Endodermal cell (in vitro differentiated cells): ENCODE measurements around the gene SPG21. TPM values are rescaled to one million over a fixed set of nuclear protein-coding genes. Genes with fewer than 3 reads are reported as not detected.

ENCODE experiments used
- DNase-seq: peaks from one replicate; pipeline ENCODE4 v3.0.0-alpha.2; 2017
- H3K27ac ChIP-seq: 2 replicates; pipeline ENCODE4 v1.5.1; 2013; ENCODE audit warnings: mild to moderate bottlenecking, low read depth, low read length, moderate library complexity
- H3K27me3 ChIP-seq: 2 replicates; pipeline ENCODE4 v1.6.1; 2013; ENCODE audit warnings: mild to moderate bottlenecking, low read length, moderate library complexity; ENCODE audit not compliant: insufficient read depth, control insufficient read depth, poor library complexity, severe bottlenecking
- H3K36me3 ChIP-seq: 2 replicates; pipeline ENCODE4 v1.7.0; 2013; ENCODE audit warnings: mild to moderate bottlenecking, low read length, moderate library complexity; ENCODE audit not compliant: control insufficient read depth, insufficient read depth
- H3K4me1 ChIP-seq: one replicate; pipeline ENCODE4 v1.7.0; 2013; ENCODE audit warnings: low read length; ENCODE audit not compliant: control insufficient read depth, insufficient read depth
- H3K4me3 ChIP-seq: 2 replicates; pipeline ENCODE4 v1.5.1; 2013; ENCODE audit warnings: mild to moderate bottlenecking, low read length, moderate library complexity
- H3K9ac ChIP-seq: 2 replicates; pipeline ENCODE4 v1.6.1; 2013; ENCODE audit warnings: mild to moderate bottlenecking, low read length, moderate library complexity; ENCODE audit not compliant: poor library complexity, severe bottlenecking; ENCODE audit errors: extremely low read depth
- H3K9me3 ChIP-seq: 2 replicates; pipeline ENCODE4 v1.6.1; 2013; ENCODE audit warnings: mild to moderate bottlenecking, low read length, moderate library complexity; ENCODE audit not compliant: control insufficient read depth
- H3K27ac Mint-ChIP-seq: 2 replicates; pipeline ENCODE4 v1.8.0; 2020; ENCODE audit warnings: mixed read lengths
- H3K27me3 Mint-ChIP-seq: 2 replicates; pipeline ENCODE4 v1.8.0; 2021; ENCODE audit warnings: mild to moderate bottlenecking, mixed read lengths; ENCODE audit not compliant: insufficient read depth
- H3K36me3 Mint-ChIP-seq: 2 replicates; pipeline ENCODE4 v1.8.0; 2020; ENCODE audit warnings: low read depth, mixed read lengths
- H3K4me1 Mint-ChIP-seq: 2 replicates; pipeline ENCODE4 v1.8.0; 2020; ENCODE audit warnings: mixed read lengths
- H3K4me3 Mint-ChIP-seq: 2 replicates; pipeline ENCODE4 v1.8.0; 2020; ENCODE audit warnings: mild to moderate bottlenecking, moderate library complexity, mixed read lengths
- H3K9me3 Mint-ChIP-seq: 2 replicates; pipeline ENCODE4 v1.8.0; 2020; ENCODE audit warnings: mild to moderate bottlenecking, mixed read lengths
- CTCF ChIP-seq: fragments of 200-600 bp; sonication (generic); conservative IDR thresholded peaks from 2 replicates; pipeline ENCODE4 v1.5.0; 2021; ENCODE audit warnings: antibody characterized with exemption, mild to moderate bottlenecking
- WGBS, 2 experiments: methylation state at CpG; one replicate each; pipeline versions ENCODE4 v1.1.5 to v1.1.7; 2013; ENCODE audit warnings: missing lambda C conversion rate in 2 of 2, mixed read lengths in 1 of 2; ENCODE audit not compliant: insufficient coverage in 1 of 2, insufficient read length in 1 of 2; 5-methylcytosine and 5-hydroxymethylcytosine counted together
- total RNA-seq, 2 donors: library from RNA; stranded (reverse); fragmentation: NEBNext Ultra II Directional in 1 of 2; extraction: Animal tissue kit (Norgen Biotek cat#: 25700) in 1 of 2; gene quantifications; 2 replicates in 1 of 2; 3 replicates in 1 of 2; pipeline ENCODE4 v1.2.1, GENCODE V29; 2021

Gene SPG21
- total RNA-seq, 2 donors from 2014 or later = 77.0 to 96.1 TPM

GRCh38 chr15:64959128-64959527, 30.6 kb downstream of the SPG21 start:
- no peak overlapping the region for H3K27ac ChIP-seq
- TF ChIP-seq CTCF = no peak
- Mint-ChIP-seq H3K4me1 (no peaks in the 10 kb centered on the region), H3K27me3 (no peaks in the 10 kb centered on the region), H3K36me3 (peaks cover 71% of the 10 kb centered on the region), H3K9me3 (peaks cover 8% of the 10 kb centered on the region), H3K27ac (no peak overlapping the region), H3K4me3 (no peak overlapping the region)
- H3K36me3 ChIP-seq = peaks cover 83% of the 10 kb centered on the region
- no peak overlapping the region for H3K4me3 ChIP-seq
- no peaks in the 10 kb centered on the region for H3K4me1 ChIP-seq
- 98 to 99% methylated on average over 6 to 9 of the region's 9 CpGs for WGBS, 2 experiments
- DNase-seq = no peak
- H3K9me3 ChIP-seq = no peaks in the 10 kb centered on the region
- H3K9ac ChIP-seq = no peak overlapping the region
- no peaks in the 10 kb centered on the region for H3K27me3 ChIP-seq

GRCh38 chr15:64954395-64954794, 35.3 kb downstream of the SPG21 start:
- no peaks in the 10 kb centered on the region for H3K4me1 Mint-ChIP-seq
- H3K27me3 Mint-ChIP-seq = no peaks in the 10 kb centered on the region
- no peak overlapping the region for H3K27ac Mint-ChIP-seq
- peaks cover 16% of the 10 kb centered on the region for H3K9me3 Mint-ChIP-seq
- no peak overlapping the region for H3K4me3 Mint-ChIP-seq
- Histone ChIP-seq H3K4me1 (no peaks in the 10 kb centered on the region), H3K9ac (no peak overlapping the region), H3K36me3 (peaks cover 80% of the 10 kb centered on the region), H3K4me3 (no peak overlapping the region), H3K27ac (no peak overlapping the region), H3K9me3 (no peaks in the 10 kb centered on the region), H3K27me3 (no peaks in the 10 kb centered on the region)
- WGBS, 2 experiments = 95 to 100% methylated on average over 2 of the region's 3 CpGs
- DNase-seq = no peak
- peaks cover 66% of the 10 kb centered on the region for H3K36me3 Mint-ChIP-seq
- no peak for TF ChIP-seq CTCF

GRCh38 chr15:64951777-64952418, 37.8 kb downstream of the SPG21 start:
- no peak overlapping the region for H3K27ac Mint-ChIP-seq

More at GRCh38 chr15:64951777-64952418, 37.8 kb downstream of the SPG21 start:
- Histone ChIP-seq H3K27me3 (no peaks in the 10 kb centered on the region), H3K36me3 (peaks cover 80% of the 10 kb centered on the region), H3K9me3 (no peaks in the 10 kb centered on the region), H3K4me3 (no peak overlapping the region), H3K4me1 (no peaks in the 10 kb centered on the region), H3K9ac (no peak overlapping the region), H3K27ac (no peak overlapping the region)
- H3K4me3 Mint-ChIP-seq = no peak overlapping the region
- no peaks in the 10 kb centered on the region for H3K27me3 Mint-ChIP-seq
- WGBS, 2 experiments = 93 to 97% methylated on average over 2 of the region's 2 CpGs
- H3K9me3 Mint-ChIP-seq = peaks cover 16% of the 10 kb centered on the region
- TF ChIP-seq CTCF = no peak
- no peaks in the 10 kb centered on the region for H3K4me1 Mint-ChIP-seq
- H3K36me3 Mint-ChIP-seq = peaks cover 70% of the 10 kb centered on the region
- no peak for DNase-seq
